HG02571 (cell line): ENCODE results near the gene DZANK1.
"Not testable (repeated sequence)": the region's sequence is repeated elsewhere in the genome, so short reads cannot be mapped to it uniquely, and the experiment has no call there.

ENCODE experiments used
- ATAC-seq: cut with Tn5 transposase; IDR thresholded peaks from one replicate; pipeline ENCODE4 v1.9.1; 2021; ENCODE audit warnings: mild to moderate bottlenecking, moderate library complexity; ENCODE audit not compliant: unreplicated experiment

Gene DZANK1

GRCh38 chr20:18466894-18467730, at the start of gene DZANK1, which contains the start of gene POLR3F:
Gene DZANK1 (minus strand): TSS chr20:18467030. CDS start chr20:18465358, 1,672 bp downstream.
Gene POLR3F (plus strand): TSS chr20:18467390. CDS start chr20:18467507, 117 bp downstream.
- peak; percentile 98 for ATAC-seq

GRCh38 chr20:18515973-18516372, 49.1 kb upstream of the DZANK1 start:
- no peak for ATAC-seq

- ATAC-seq: no peak
Measured at GRCh38 chr20:18514127-18514526, 47.3 kb upstream of the DZANK1 start.

GRCh38 chr20:18513208-18513607, 46.4 kb upstream of the DZANK1 start:
- ATAC-seq: no peak

- no peak for ATAC-seq
Measured at GRCh38 chr20:18511571-18511970, 44.7 kb upstream of the DZANK1 start.

- peak; percentile 94 for ATAC-seq
Measured at GRCh38 chr20:18507218-18508191, 40.7 kb upstream of the DZANK1 start, which contains the start of gene SEC23B. Gene SEC23B (plus strand): TSS chr20:18507940. CDS start chr20:18510836, 2,896 bp downstream.

- ATAC-seq: no peak
Measured at GRCh38 chr20:18506744-18507143, 39.9 kb upstream of the DZANK1 start.

- no peak for ATAC-seq
Measured at GRCh38 chr20:18504479-18505060, 37.7 kb upstream of the DZANK1 start.

- ATAC-seq: not testable (repeated sequence)
Measured at GRCh38 chr20:18501672-18502071, 34.8 kb upstream of the DZANK1 start.

- no peak for ATAC-seq
Measured at GRCh38 chr20:18497603-18498002, 30.8 kb upstream of the DZANK1 start.

- peak; percentile 92 for ATAC-seq
Measured at GRCh38 chr20:18496740-18497592, 30.1 kb upstream of the DZANK1 start, which contains the start of gene RBBP9. Gene RBBP9 (minus strand): TSS chr20:18497225. CDS start chr20:18497167, 58 bp downstream.

GRCh38 chr20:18496042-18496441, 29.2 kb upstream of the DZANK1 start:
- no peak for ATAC-seq

GRCh38 chr20:18488301-18488700, 21.5 kb upstream of the DZANK1 start:
- no peak for ATAC-seq

GRCh38 chr20:18481596-18481995, 14.8 kb upstream of the DZANK1 start:
- no peak for ATAC-seq

- no peak for ATAC-seq
Measured at GRCh38 chr20:18477821-18478220, 11.0 kb upstream of the DZANK1 start.

GRCh38 chr20:18477218-18477617, 10.4 kb upstream of the DZANK1 start:
- ATAC-seq: no peak

GRCh38 chr20:18466574-18466893, 296 bp downstream of the DZANK1 start:
- peak; percentile 42 for ATAC-seq

GRCh38 chr20:18465536-18466200, 1.2 kb downstream of the DZANK1 start:
- ATAC-seq: no peak

- ATAC-seq: no peak
Measured at GRCh38 chr20:18456600-18456999, 10.2 kb downstream of the DZANK1 start.
